GM18909 (cell line): ENCODE measurements around the gene ST6GALNAC1.
"Not testable (repeated sequence)": the region's sequence is repeated elsewhere in the genome, so short reads cannot be mapped to it uniquely, and the experiment has no call there.

ENCODE experiments used
- ATAC-seq: cut with Tn5 transposase; IDR thresholded peaks from one replicate; pipeline ENCODE4 v1.9.1; 2021; ENCODE audit warnings: mild to moderate bottlenecking; ENCODE audit not compliant: unreplicated experiment, poor library complexity

The ST6GALNAC1 gene

GRCh38 chr17:76645481-76645880 lies 1.9 kb upstream of the ST6GALNAC1 start:
- ATAC-seq = no peak

GRCh38 chr17:76644995-76645394 lies 1.4 kb upstream of the ST6GALNAC1 start:
- ATAC-seq = no peak

GRCh38 chr17:76642994-76643393 lies 563 bp downstream of the ST6GALNAC1 start:
- ATAC-seq = no peak

GRCh38 chr17:76642032-76642561 lies 1.5 kb downstream of the ST6GALNAC1 start:
- no peak for ATAC-seq

GRCh38 chr17:76641501-76641900 lies 2.1 kb downstream of the ST6GALNAC1 start:
- ATAC-seq = no peak

GRCh38 chr17:76640550-76641380 lies 2.8 kb downstream of the ST6GALNAC1 start:
- ATAC-seq = no peak

GRCh38 chr17:76638263-76638662 lies 5.3 kb downstream of the ST6GALNAC1 start:
- ATAC-seq = no peak

GRCh38 chr17:76636486-76637206 lies 6.9 kb downstream of the ST6GALNAC1 start:
- not testable (repeated sequence) for ATAC-seq

GRCh38 chr17:76635659-76636360 lies 7.7 kb downstream of the ST6GALNAC1 start:
- no peak for ATAC-seq

GRCh38 chr17:76635039-76635438 lies 8.5 kb downstream of the ST6GALNAC1 start:
- ATAC-seq = no peak

GRCh38 chr17:76633628-76634328 lies 9.8 kb downstream of the ST6GALNAC1 start:
- no peak for ATAC-seq

- no peak for ATAC-seq
Observed at GRCh38 chr17:76631821-76632565, 11.6 kb downstream of the ST6GALNAC1 start.

GRCh38 chr17:76630151-76630550 lies 13.4 kb downstream of the ST6GALNAC1 start:
- no peak for ATAC-seq

GRCh38 chr17:76627510-76627909 lies 16.0 kb downstream of the ST6GALNAC1 start:
- ATAC-seq = no peak

- no peak for ATAC-seq
Observed at GRCh38 chr17:76626442-76626841, 17.1 kb downstream of the ST6GALNAC1 start.

- no peak for ATAC-seq
Observed at GRCh38 chr17:76625496-76625895, 18.1 kb downstream of the ST6GALNAC1 start.

- ATAC-seq = no peak
Observed at GRCh38 chr17:76623271-76624146, 20.0 kb downstream of the ST6GALNAC1 start.

GRCh38 chr17:76617838-76618237 lies 25.7 kb downstream of the ST6GALNAC1 start:
- ATAC-seq = no peak
